GM12865 (cell line): ENCODE data around the gene RPL11.

ENCODE experiments used
- DNase-seq: peaks from one replicate; pipeline ENCODE4 v3.0.0; 2010; ENCODE audit warnings: low read depth
- H3K4me3 ChIP-seq: 2 replicates; pipeline ENCODE4 v1.5.1; 2011; ENCODE audit warnings: mild to moderate bottlenecking, low read depth, low read length, control low read depth
- TF ChIP-seq, protein P1 (sequence below): IDR thresholded peaks from 2 replicates; pipeline ENCODE4 v1.5.1; 2011; ENCODE audit warnings: low read length, control low read depth, low read depth, inconsistent platforms; ENCODE audit not compliant: insufficient read depth; ENCODE audit errors: missing control alignments

RPL11 gene

DNA sequence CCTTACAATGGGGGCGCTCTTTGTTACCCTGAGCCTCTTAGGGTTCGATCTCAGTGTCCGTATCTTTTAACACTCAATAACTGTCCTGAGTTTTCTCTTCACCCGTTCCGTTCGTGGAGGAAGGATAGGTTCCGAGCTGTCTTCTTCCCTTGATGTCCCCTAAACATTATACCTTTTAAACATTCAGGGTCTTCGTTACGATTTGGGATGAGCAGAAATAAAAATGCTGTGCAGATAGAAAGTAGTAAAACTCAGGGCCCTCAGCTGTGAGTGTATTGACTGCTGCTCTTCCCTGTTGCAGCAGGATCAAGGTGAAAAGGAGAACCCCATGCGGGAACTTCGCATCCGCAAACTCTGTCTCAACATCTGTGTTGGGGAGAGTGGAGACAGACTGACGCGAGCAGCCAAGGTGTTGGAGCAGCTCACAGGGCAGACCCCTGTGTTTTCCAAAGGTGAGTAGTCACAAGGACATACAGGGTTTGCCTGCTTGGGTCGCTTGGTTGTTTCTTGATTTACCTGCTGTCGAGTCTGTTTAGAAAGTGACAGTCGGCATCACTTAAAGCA is 784 bp downstream of the RPL11 start:
- DNase-seq = peak; percentile 33
- TF ChIP-seq, protein P1, sequence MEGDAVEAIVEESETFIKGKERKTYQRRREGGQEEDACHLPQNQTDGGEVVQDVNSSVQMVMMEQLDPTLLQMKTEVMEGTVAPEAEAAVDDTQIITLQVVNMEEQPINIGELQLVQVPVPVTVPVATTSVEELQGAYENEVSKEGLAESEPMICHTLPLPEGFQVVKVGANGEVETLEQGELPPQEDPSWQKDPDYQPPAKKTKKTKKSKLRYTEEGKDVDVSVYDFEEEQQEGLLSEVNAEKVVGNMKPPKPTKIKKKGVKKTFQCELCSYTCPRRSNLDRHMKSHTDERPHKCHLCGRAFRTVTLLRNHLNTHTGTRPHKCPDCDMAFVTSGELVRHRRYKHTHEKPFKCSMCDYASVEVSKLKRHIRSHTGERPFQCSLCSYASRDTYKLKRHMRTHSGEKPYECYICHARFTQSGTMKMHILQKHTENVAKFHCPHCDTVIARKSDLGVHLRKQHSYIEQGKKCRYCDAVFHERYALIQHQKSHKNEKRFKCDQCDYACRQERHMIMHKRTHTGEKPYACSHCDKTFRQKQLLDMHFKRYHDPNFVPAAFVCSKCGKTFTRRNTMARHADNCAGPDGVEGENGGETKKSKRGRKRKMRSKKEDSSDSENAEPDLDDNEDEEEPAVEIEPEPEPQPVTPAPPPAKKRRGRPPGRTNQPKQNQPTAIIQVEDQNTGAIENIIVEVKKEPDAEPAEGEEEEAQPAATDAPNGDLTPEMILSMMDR = no peak
- H3K4me3 ChIP-seq = peak overlapping the region; percentile 87

DNA sequence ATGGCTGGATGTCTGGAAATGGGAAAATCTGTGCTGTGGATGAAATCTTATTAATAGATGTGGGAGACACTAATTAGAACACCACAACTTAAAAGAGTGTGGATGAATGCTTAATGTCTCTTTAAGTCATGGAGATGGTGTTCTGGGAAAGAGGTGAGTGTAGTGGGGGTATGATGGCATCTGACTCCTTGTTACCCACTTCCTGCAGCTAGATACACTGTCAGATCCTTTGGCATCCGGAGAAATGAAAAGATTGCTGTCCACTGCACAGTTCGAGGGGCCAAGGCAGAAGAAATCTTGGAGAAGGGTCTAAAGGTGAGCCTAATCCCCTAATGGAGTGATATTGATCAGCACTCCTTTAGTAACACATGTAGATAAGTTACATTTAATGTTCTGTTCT is 2.0 kb downstream of the RPL11 start:
- TF ChIP-seq, protein P1 = no peak
- H3K4me3 ChIP-seq = peak overlapping the region; percentile 87
- DNase-seq = no peak

DNA sequence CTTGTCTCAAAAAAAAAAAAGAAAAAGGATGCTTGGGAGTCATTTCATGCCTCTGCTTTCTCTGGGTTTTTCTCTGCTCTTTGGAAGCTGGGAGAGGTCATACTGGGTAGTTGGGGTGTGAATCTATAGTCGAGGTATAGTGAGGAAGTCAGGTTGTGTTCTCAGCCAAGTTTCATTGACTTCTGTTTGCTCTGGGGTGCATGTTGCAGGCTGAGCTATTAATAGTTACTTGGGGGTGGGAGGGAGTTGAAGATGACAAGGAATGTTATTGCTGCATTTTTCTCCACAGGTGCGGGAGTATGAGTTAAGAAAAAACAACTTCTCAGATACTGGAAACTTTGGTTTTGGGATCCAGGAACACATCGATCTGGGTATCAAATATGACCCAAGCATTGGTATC is 2.8 kb downstream of the RPL11 start:
- no peak for DNase-seq
- TF ChIP-seq, protein P1 = no peak
- H3K4me3 ChIP-seq = no peak overlapping the region; the same call in 1 of the 2 replicates

DNA sequence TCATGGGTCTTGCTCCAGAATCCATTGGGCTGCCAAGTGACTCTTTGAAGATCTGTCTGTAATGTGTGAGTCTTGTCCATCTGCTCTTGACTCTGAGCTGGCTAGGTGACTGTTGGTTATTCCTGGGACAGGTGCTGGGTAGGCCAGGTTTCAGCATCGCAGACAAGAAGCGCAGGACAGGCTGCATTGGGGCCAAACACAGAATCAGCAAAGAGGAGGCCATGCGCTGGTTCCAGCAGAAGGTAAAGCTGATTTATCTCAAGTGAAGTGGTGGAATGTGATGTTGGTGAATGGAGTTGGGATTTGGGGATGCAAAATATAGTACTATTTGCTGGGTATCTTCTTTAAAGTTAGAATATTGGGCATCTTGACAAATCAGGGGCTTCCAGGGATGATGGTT is 4.1 kb downstream of the RPL11 start:
- no peak overlapping the region; the same call in 1 of the 2 replicates for H3K4me3 ChIP-seq
- TF ChIP-seq, protein P1 = no peak
- DNase-seq = no peak

DNA sequence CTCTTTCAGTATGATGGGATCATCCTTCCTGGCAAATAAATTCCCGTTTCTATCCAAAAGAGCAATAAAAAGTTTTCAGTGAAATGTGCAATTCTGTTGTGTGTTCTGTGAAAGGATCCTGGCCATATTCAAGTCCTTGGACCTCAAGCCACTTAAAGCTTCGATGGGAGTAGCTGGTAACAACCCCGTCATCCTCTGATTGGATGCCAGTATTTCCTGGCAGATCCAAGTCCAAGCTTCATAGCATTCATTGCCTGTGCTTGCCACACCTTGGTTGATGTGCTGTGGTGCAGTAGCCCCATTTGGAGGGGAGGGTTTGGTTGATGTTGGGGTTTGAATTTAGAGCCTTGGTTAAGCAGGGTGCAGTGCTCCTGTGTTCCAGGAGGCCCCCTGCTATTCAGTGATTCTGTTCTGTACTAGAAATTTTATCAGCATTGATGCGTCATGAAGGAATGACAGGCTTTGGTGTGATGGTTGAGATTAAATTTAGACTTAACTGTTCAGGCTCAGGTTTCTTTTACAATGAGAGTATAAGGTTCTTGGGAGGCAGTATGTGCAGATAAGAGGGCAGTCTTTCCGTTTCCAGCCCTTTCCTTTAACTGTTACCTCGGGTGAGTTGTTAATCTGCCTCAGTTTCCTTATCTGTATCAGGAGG is 4.9 kb downstream of the RPL11 start:
- TF ChIP-seq, protein P1 = no peak
- H3K4me3 ChIP-seq = no peak overlapping the region
- DNase-seq = no peak

DNA sequence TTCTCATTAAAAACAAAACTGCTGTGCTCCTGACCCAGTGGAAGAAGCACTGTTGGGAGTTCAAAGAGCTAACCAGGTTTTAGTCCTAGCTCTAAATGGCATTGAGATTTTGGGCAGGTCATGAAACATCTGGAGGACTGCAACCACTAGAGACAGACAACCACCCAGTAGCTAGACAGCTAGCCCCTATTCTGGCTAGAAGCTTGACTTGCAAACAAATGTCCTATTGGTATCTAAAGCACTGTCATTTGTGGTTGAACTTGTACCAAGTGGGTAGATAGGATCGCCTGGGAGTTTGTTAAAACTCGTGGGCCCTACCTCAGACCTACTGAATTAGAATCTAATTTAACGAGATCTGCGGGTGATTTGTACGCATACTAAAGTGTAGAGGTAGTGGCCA is 6.9 kb downstream of the RPL11 start:
- no peak for DNase-seq
- TF ChIP-seq, protein P1 = no peak
- no peak overlapping the region for H3K4me3 ChIP-seq
